NCI-H510A treated with DMSO at 0.1 percent for 48 hours (cell line): Measurements from ENCODE around the gene ZBTB20.

Experiments
- DNase-seq: peaks from one replicate; lab custom pipeline; 2025; lab: John Stamatoyannopoulos, UW

ZBTB20 gene

DNA sequence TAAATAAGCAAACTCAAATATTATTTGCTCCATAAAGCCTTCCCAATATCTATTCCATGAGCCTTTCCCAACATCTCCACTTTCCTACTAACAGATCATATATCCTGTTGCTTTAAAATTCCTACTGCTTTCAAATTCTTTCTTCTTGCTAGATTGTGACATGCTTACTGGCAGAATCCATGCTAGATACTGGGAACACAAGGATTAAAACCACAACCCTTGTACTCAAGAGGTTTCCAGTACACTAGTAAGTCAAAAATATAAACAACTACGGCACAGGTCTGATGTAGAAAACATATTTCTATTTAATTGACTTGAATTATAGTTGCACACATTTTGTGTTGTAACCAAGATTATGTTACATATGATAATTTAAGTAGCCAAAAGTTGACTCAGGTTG, 275.0 kb downstream of the ZBTB20 start:
- DNase-seq: no peak

DNA sequence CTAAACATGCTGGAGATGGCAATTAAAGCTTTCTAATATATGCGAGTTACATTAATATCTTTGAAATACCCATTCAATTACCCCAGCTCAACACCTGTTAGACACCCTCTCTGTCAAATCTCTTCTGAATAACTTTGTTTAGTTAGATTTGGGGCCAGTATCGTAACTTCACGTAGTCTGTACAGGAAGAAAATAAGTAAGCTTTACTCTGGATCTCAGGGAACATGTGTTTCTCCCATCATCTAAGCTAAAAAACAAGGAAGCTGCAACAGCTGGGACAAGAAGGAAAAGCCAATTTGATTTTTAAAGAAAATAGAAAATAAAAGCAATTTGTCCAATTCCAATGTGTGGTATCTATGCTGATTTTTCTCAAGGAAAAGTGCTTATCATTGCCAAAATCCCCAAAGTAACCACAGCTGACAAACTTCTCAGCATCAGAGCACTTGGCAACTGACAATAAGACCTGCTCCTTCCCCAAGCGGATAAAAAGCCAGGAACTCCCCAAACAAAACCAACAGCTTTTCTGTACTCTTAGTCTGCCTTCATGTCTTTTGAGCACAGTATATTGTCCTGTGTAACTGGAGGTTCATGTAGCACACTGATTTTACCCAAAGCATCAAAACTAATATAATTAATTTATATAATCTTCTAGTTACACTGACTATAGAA, 279.1 kb downstream of the ZBTB20 start:
- no peak for DNase-seq

DNA sequence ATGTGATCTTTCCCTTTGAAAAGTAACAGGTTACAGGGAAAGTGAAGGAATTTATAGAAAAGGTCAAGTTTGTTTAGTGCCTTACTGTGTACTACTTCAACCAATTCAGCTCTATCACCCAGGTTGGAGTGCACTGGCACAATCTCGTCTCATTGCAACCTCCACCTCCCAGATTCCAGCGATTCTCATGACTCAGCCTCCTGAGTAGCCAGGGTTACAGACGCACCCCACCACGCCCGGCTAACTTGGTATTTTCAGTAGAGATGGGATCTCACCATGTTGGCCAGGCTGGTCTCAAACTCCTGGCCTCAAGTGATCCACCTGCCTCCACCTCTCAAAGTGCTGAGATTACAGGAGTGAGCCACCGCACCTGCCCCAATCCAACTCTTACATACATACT, 279.7 kb downstream of the ZBTB20 start:
- DNase-seq: no peak

DNA sequence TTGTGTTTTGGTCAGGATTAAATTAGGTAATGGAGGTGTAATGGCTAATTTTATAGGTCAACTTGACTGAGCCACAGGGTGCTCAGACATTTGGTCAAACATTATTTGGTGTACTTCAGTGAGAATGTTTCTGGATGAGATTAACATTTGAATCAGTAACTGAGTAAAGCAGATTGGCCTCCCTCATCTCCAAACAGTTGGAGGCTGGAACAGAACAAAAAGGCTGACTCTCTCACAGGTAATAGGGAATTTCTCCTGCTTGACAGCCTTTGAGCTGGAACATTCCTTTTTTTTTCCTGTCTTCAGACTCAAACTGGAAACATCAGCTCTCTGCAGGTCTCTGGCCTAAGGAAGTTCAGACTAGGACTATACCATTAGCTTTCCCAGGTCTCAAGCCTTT, 280.7 kb downstream of the ZBTB20 start:
- DNase-seq: no peak

DNA sequence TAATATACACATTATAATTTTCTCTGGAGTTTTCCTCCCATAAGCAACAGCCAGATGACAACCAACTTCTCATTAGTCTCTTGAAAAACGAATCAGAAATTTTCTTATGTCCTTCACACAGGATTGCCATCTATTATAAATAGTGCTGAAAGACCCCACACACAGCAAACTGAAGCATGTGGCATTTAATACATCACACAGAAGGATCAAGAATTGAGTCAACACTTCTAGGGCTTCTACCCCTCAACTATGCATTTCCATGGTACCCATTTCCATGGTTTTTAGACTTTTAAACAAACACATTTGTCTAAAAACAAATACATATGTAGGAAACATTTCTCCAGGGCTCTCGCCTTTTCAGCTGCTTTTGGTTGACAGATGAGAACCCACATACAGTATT, 282.1 kb downstream of the ZBTB20 start:
- no peak for DNase-seq

DNA sequence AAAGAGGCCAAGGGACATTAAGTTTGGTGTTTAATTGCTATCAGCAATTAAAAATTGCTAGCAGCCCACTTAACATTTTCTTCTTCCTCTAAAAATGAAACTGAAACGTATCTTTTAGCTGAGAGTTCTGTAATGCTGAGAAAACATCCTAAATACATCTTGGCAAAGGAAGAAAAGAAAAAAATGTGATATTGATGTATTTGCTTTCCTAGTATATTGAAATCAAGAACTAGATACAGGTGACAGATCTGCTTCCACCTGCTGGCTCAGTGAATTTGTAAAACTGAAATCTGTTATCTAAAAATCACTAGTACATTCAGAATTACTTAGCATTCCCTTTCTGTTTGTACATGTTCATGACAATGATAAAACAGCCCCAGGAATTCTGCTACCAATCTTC, 283.2 kb downstream of the ZBTB20 start:
- no peak for DNase-seq

DNA sequence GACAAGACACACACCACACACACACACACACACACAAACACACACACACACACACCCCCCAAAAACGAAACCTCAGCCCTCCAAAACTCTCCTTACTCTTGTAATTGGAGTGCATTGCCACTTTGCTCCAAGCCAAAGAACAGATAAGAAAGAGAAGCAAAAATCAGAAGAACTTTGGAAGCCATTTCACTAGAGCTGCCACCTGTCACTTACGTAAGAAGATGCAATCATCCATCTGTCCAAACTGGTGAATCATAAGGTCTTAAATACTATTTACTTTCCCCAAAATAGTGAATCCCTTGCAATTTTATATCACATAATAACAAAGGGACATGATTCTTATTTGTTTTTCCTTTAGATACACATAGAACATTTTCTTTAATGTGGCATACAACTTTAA, 285.4 kb downstream of the ZBTB20 start:
- DNase-seq: no peak

DNA sequence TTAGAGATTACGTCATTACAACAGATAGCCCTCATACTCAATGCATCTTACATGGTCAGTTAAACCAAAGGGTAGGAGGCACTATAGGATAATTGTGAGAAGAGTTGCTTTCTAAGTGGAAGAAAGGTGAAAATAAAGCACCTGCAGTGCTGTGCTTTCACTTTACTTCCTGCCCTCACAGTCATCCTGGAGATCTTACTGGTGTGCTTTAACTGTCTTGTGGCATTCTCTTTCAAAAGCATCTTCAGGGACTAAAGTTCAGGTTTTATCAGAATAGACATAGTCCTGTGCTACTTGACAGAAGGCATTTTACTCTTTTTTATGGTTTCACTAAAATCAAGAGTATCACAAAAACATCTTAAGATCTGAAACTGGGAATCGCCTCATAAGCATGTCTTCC, 286.6 kb downstream of the ZBTB20 start:
- DNase-seq: no peak

DNA sequence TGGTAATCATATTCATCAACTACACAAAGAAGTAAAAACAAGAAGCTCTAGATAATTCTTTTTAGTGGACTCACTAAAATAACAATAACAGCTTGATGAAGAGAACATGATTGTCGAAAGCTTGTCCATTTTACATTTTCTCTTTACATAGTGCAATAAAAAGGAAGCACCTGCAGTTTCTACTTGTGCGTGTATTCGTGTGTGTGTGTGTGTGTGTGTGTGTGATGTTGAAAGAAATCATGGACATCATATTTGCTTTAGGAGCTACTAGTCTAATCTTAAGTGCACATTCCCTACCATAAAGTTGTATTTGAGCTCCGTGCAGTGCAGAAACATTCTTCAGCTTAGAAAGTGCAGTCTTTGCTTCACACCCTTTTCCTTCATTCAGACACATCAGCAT, 288.8 kb downstream of the ZBTB20 start:
- DNase-seq: no peak

DNA sequence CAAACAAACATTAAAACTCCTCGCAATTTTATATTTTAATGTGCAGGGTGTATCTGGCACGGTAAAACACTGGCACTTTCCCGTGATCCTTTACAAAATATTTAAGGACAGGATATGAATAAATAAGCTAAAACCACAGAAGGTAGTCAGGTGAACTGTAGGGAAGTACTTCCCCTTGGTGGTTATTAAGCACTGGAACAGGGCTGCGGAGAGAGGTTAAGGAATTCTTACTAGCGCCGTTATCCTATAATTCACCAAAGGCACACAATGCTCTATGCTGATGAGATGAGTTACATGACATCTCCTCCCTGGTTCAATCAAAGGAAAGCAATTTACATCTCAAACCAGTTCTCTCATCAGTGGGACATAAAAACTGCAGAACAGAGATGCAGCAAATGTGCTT, 289.8 kb downstream of the ZBTB20 start:
- DNase-seq: peak; percentile 13

DNA sequence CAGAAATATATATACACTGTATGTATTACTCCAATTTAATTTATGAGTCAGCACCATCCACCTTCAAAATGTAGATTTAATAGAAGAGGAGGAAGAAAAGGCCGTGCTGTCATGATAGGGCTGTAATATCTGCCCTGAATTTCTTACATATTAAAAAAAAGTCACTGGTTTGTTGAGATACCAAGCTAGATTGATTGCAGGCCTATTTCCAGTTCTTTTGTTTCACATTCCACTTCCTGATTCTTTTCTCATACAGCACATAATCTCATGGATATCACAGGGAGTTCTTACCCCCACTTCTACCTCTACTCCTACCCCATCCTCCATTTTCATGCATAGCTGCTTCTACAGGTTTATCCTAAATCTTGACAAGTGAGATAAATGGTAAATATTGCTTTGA, 290.3 kb downstream of the ZBTB20 start:
- peak; percentile 12 for DNase-seq

DNA sequence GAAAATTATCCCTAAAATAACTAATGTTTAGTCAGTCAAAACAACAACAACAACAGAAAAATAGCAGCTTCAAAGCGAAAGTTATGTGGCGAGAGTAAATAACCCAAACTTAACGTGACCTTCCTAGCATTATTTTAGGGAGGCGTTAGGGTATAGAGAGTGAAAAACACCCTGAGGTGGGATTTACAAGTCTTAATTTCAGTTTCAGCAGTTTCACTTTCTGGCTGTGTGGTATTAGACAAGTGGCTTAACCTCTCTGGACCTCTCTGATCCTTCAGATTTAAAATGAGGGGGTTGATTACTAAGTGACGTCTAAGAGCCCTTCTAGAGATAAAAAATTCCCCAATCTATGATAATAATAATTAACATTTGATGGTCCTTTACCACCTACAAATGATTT, 291.2 kb downstream of the ZBTB20 start:
- DNase-seq: no peak

DNA sequence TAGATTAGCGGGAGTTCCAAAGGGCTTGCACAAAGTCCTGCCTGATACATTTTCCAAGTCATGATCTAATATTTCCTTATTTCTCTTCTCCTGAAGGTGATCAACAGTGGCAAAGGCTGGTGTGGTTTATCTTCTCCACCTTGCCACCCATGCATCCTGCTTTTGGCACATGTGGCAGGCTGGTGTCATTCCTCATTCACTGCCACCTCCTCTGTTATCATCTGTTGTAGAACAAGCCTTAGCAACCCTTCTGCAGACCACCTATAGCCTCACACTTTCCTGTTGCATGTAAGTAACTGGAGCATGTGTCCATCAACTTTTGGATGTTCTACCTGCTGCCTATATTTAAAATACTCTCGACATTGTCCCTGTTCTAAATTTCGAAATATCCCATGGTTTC, 294.1 kb downstream of the ZBTB20 start:
- no peak for DNase-seq

DNA sequence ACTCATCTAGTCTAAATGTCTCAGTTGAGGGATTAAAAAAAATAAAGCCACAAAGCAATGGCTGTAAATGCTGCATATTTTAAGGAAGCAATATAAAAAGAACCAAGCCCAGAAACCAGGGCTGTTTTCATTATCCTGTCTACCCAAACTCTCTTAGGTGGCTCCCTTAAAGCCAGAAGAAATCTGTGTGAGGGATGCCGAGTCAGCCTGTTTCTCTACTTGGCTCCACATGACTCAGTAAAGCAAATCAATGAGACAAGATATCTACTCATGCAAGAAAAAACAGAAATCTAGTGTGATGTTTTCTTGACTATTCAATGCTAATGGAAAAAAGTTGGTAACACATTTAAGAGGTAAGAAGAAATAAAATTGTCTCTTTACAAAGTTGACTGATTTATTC, 296.2 kb downstream of the ZBTB20 start:
- no peak for DNase-seq

DNA sequence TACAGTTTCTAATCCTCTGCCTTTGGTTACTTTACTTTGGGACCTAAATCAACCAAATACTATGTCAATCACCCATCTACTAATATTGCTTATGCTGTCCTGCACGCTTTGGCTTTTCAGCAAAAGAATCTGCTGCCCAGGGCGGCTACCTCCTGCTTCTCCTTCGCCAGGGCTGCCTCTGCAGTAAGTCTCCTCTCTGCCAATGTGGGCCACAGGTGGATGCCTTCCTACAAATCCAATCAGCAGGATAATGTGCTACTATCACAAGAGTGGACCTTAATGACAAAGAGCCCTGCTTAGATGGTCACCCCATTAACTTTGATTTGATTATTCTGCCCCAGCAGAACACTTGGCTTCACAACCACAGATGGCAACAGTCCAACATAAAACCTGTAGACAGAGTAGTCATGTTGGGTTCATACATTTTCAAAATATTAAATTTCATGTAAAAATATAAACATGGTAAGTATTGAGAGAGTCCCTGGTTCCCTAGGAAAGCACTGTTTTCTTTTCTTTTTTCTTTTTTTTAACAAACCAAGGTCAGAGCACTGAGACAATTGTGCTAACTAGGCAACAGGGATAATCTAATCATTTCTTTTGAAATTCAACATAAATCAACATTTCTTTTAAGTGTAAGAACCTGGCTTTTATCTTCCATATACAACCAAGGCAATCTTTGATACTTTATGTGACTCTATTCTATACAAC, 298.3 kb downstream of the ZBTB20 start:
- DNase-seq: no peak

DNA sequence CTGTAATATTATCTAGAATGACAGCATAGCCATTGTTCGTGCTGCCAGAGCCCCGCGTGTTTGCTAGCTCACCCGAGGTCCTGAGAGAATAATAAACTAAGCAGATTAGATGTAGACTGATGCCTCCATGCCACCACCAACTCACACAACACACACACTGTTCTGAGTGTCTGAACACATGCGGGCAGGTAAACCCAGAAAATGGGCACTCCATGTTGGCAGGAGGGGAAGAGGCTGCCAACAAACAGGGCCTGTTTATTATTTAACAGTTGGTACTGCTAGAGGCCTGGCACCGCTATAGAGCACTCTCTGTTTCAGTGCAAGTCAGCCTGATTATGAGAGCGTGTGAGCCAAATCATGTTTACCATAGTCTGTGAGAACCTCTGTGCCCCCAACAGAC, 299.0 kb downstream of the ZBTB20 start:
- DNase-seq: no peak

DNA sequence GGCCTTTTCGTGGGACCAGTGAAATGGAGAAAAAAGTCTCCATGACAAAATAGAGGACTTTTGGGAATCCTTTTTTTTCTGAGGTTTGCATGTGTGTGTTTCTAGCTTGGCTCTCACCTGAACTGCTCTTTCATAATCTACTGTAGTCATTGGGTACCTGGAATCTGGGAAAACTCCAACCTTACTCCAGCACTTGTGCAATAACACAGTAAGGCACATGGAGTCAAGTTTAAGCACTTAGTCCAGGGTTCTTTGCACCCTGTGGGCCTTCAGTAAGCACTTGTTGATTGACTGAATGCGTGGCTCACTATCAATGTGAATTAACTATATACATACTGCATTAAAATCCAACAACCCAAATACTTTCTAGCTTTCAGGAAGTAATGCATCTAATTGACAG, 299.5 kb downstream of the ZBTB20 start:
- no peak for DNase-seq

DNA sequence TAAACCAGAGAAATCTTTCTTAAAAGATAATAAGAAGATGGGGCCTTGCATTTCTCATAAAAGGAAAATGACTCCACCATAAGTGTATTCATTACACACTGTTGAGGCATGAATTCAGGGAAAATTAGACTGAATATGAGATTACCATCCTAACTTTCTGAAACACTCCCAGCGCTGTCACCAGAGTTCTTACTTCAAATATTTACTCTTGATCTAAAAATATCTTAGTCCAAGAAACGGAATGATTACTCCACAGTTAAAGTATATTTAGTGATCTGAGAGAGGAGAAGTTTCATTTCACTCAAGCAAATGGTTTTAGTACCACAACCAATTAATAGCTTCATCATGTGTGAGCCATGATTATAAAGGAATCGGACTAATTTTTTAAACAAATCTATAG, 300.3 kb downstream of the ZBTB20 start:
- no peak for DNase-seq

DNA sequence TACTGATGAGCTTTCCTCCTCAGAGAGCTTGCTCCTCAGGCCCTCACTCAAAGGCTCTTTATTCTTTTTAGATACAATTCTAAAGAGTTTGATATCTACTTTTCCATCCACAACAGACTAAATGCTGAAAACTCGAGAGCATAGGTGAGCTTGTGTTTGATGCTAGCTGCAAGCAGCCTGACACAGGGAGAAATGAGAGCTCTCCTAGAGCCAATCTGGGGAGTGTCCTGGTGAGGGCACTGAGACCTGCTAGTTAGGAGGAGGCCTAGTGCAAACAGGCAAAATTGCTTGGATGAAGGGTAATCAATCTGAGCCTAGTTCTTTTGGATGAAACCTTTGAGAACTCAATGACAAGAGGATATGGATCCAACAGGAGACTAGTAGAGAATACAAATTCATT, 300.8 kb downstream of the ZBTB20 start:
- no peak for DNase-seq

DNA sequence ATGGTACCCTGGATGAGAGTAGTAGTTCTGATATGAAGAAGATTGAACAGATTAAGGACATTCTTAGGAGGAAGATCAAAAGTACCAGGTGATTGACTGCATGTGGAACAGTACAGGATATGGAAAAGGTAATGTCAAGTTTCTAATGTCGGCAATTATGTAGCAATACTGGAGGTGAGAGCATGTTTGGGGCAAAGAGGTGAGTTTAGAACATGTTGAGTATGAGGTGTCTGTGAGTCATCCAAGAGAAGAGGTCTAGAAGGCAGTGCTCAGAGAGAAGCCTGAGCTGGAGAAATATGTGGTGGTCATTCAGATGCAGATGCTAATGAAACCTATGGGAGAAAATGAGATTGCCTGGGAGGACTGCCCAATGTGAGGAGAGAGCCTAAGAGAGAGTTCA, 305.6 kb downstream of the ZBTB20 start:
- no peak for DNase-seq

DNA sequence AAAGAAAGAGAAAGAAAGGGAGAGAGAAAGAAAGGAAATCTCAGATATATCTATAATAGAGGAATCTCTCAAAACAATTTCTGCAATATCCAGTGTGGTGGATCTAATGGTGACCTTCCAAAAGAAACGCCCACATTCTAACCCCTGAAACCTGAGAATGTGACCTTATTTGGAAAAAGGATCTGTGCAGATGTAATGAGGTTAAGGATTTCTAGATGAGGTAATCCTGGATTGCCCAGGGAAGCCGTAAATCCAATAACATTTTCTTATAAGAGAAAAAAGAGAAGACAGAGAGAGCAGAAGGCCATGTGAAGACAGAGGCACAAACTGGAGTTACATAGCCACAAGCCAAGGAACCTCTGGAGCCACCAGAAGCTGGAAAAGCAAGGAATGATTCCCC, 307.6 kb downstream of the ZBTB20 start:
- no peak for DNase-seq

DNA sequence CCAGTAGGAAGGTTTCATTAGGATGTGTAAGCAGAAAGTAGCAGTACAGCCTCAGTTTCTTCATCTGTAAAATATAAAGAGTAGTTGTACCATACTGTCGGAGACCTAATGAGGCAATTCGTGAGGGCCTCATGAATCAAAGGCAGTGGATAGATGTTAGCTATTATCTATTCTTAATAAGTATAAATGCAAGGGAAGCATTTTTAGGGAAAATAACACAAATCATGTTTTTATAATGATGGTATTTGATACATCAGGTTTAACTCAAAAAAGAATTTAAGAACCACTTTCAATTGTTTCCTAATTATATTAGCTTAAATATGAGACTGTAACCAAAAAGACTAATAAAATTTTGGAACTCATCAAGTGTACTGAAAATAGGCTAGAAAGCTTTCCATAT, 309.1 kb downstream of the ZBTB20 start:
- DNase-seq: no peak

DNA sequence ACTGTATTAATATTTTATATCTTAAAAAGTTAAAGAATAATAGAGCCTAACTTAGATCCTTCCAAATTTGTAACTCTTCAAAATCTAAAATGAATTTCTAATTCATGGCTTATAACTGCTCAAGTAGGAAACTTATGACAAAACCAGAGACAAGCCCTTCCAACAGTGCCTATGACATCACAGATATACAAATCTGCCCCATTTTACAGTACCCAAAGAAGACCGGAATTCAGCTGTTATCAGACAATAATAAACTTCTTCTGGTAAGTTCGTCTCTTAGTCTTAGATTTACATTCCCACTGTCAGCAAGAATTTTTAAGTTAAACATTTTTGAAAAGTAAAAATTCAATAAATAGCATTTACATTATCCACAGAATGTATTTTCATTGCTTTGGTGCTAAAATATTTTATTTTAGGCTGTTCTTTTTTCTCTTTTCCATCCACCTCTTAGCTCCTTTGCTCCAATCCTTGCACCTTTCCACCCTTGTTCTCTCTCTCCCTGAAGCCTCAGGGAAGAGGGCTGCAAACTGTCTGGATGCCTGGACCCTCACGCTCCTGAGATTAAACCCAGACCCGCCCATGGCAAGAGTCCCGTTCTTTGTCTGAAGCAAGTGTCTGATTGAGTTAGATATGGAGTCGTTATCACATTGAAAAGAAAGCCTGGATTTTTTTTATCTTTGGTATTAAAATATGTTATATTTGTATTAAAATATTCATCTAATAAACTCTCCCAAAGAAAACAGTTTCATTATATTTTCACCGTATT, 312.7 kb downstream of the ZBTB20 start:
- DNase-seq: no peak
